NOMO-1 (cell line): ENCODE results near the gene OR10A2.
A peak's percentile ranks its signal among the peaks of the same experiment; 100 is the strongest.
"Not testable (repeated sequence)": the region's sequence is repeated elsewhere in the genome, so short reads cannot be mapped to it uniquely, and the experiment has no call there.

Source experiments
- DNase-seq, 2 experiments: peaks; one replicate each; lab custom pipeline; 2025; ENCODE audit not compliant: unreplicated experiment in 2 of 2; lab: John Stamatoyannopoulos, UW

The OR10A2 gene, protein sequence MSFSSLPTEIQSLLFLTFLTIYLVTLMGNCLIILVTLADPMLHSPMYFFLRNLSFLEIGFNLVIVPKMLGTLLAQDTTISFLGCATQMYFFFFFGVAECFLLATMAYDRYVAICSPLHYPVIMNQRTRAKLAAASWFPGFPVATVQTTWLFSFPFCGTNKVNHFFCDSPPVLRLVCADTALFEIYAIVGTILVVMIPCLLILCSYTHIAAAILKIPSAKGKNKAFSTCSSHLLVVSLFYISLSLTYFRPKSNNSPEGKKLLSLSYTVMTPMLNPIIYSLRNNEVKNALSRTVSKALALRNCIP

DNA sequence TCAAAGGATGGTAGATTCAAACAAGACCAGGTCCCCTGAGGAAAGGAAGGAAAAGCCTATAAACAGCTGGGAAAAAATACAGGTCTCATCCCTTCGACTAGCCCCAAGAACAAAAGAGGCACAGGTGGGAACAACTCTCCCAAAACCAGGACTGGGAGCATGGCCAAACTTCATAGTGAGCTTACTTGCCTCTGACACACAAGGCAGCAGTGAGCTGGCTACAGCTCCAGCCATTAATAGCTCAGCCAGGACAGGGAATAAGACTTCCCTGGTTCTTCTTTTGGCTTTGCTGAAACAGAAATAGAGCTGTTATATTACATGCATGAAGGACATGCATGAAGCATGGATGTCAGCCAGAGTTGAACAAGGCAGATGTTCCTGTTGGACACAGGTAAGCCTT lies at the start of gene OR10A2:
OR10A2 (plus strand) TSS at position 97 of the 400 bp plus-strand sequence. CDS start 6,698 bp downstream, outside the sequence.
- DNase-seq, result no peak

DNA sequence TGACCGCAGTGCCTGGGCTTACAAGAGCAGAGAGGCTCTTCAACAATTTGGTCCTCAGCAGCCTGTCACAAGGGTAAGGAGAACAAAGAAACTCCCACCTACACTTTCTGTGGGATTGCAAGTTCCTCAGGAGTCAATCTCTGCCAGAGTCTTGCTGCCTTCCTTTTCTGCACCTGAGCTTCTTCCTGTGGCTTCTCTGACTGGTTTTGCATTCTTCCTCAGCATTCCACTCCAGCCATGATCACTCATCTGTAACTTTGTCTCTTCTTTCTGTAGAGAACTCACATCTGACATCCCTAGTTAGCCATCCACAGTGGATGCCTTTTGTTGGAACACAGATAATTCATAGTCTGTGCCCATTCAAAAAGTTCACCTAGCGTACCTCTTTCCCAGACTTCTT lies 49.2 kb upstream of the OR10A2 start:
- no peak for DNase-seq

DNA sequence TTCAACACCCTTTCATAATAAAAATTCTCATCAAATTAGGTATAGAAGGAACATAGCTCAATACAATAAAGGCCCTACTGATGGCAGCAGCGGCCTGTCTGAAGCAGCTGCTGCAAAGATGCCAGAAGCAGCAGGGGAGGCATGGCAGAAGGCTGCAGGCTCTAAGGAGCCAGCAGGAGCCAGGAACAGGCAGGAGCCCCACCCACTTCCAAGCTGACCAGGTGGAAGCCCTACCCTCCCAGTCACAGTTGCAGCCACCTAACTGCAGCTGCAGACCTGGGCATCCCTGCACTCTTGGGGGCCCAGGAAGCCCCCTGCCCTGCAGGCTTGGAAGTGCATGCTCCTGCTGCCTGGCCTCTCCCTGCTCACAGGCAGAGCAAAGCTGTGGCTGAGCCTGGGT lies 45.2 kb upstream of the OR10A2 start:
- DNase-seq, result no peak

DNA sequence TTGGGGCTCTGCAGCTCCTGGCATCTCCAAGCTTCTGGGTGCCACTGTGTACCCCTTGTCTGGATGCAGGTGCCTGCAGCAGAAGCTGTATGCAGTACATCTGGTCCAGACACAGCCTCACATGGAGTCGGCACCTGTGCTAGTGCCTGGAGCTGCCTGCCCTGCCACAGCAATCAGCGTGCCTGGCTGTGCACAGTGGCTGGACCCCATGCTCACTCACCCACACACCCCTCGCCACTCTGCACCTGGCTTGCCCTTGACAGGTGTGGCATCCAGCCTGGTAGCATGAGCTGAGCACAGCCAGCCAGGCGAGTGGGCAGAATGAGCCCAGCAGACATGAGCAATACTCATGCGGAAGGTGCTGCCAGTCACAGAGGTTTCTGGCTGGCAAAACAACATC lies 43.9 kb upstream of the OR10A2 start:
- no peak for DNase-seq

DNA sequence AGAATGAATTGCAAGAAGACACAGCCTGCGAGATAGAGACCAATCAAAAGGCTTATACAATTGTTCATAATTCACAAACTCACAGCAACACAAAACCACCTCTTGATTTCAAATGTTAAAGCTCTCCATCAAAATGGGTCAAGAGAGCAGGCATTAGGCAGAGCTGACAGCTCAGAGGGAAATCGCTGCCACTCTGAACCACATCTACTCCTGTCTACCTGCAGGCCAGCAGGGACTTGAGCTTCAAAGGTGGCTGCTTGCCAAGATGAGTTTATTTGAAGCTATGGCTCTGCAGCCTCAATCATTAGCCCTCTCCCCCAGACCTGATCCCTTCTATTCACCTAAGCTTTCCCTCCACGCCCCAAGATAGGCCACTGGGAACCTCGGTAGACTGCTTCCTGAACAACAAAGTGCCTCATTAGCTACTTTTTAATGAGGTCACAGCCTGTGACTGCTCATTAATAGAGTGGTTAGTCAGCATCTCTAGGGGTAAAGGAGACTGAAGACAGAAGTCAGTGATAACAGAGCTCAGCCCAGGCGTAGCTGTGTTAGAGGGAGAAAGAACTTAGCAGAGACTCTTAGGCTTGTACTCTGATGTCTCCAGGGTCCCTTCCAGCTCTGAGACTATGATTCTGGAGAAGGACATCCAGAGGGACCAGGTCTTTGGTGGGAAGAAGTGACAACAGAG lies 38.6 kb upstream of the OR10A2 start:
- no peak for DNase-seq

DNA sequence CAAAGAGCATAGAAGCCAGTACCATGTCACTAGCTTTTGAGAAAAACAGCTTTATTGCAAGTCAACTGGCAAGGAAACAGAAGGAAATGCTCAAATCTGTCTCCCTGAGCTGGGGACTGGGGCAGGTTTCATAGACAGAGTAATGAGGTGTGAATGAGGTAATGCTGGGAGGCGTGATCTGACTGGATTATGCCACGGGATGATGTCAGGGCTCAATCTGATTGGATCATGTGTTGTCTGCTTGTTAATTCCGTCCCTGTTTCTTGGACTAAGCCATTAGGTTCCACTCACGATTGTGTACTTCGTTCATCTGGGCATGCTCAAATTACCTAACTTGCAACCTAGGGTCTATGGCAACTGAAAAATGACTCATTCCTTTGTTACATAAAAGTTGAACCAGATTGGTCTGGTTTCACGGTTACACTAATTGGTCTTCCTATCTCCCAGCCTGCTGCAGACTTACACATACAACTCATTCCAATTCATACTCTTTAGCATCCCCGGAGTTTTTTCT lies 37.6 kb upstream of the OR10A2 start:
- DNase-seq, result peak; percentile 6 to 25

DNA sequence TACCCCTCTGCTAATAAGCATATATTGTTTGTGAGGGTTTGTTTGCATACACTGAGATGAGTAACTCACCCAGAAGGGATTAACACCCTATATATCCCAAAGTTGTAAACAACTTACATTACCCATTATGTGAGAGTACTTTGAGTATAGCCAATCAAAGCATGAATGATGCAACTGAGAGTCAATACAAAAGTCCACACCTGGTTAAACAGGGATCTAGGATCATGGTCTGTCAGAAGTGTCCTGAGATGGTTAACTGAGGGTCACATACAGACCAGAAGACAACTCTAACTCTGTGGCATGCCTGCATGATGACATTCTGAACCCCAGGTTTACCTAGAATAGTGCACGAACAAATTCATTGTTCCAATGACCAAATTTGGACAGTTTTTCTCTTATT lies 34.8 kb upstream of the OR10A2 start:
- no peak for DNase-seq

DNA sequence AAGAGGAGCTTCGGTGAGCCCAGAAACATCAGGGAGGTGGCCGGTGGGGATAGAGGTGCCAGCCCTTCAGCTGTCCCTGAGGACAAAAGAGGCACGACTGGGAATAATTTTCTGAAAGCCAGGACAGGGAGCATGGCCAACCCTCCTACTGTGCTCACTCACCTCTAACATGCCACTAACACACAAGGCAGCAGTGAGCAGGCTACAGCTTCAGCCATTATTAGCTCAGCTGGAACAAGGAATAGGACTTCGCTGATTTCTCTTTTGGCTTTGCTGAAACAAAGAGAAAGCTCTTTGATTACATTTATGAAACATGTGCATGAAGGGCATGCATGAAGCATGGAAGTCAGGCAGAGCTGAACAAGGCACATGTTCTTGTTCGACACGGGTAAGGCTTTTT lies 29.5 kb upstream of the OR10A2 start:
- no peak for DNase-seq

DNA sequence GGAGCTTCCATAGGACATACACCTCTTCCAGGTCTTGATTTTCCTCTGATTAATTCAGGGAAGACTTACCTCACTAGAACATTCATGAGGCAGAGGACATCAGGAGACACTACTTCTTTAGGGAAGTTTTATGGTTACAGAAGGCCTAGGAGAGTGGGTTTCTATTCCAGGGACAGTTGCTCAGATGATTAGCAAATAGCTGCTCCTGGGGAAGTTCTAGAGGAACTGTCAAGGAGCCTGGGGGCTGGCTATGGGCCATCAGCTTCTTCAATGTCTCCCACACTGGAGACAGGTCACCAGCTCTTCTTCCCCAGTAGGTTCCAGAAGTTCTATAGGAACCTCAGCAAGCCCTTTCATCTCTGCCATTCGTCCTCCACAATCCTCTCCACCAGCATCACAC lies 28.8 kb upstream of the OR10A2 start:
- no peak for DNase-seq

DNA sequence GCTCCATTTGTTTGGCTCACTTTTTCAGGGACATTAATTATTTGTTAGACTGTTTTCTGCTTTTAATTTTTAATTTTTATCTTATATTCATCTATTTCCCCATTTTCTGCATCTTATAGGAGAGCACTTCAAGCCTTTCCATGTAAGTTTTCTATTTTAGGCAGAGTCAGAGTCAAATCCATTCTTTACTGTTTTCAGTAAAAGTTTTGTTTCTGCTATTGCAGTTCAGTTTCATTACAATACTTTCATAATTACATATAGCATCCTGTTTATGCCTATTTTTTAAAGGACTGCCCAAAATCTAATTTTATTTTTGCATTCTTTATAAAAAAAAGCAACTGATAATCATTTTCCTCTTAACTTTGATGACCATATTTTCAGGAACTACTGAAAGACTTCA lies 21.2 kb upstream of the OR10A2 start:
- no peak for DNase-seq

DNA sequence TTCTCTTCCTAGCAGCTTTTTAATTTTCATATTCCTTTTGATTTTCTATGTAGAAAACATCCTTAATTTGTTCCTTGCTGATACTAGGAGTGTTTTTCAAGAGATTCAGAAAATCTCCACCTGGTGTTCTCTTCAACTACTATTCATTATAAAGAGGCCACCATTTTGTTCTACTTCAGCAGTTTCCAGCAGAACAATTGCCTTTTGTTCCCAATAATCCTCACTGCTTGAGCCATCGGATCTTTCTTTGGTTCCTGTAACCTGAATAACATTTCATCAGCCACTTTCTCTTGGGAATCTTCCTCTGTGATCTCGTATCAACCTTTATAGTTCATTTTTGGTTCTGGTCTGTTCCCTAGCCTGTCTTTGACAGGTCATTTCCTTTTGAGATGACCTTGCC lies 19.2 kb upstream of the OR10A2 start:
- DNase-seq, result no peak

DNA sequence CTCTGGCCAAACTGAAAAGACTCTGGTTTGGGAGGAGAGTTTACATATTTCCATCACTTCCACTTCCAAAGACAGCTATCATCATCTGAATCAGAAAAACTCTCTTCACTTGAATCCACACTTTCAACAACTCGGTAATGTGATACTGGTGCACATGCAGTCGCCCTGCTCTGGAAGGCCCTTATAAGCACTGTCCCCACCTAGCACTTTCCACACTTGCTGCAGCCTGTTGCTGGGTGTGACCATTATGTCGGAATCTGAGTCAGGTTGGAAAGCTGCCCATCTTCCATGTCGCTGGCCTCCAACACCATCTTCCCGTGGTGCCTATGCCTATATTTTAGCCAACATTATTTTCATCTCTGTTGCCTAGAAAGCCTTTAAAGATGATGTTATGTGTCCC lies 18.5 kb upstream of the OR10A2 start:
- DNase-seq, result no peak

DNA sequence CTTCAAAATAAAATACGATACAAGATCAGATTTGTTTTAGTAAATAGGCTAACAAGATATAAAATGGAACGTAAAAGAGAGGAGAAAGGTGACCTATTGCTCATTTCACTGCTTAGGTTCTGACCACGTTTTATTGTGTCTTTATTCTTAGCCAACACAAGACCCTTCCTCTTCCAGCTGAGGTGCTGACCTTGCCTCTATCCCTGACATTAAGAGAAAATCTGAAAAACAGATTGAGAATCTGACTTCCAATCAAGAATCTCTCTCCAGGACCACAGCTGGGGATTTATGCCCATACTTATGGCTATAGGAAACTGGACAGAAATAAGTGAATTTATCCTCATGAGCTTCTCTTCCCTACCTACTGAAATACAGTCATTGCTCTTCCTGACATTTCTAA lies 17.5 kb upstream of the OR10A2 start, which contains the start of gene OR10A5:
OR10A5 (plus strand) TSS at position 301 of the 400 bp plus-strand sequence; CDS start at position 301, 0 bp downstream.
- DNase-seq, result no peak

DNA sequence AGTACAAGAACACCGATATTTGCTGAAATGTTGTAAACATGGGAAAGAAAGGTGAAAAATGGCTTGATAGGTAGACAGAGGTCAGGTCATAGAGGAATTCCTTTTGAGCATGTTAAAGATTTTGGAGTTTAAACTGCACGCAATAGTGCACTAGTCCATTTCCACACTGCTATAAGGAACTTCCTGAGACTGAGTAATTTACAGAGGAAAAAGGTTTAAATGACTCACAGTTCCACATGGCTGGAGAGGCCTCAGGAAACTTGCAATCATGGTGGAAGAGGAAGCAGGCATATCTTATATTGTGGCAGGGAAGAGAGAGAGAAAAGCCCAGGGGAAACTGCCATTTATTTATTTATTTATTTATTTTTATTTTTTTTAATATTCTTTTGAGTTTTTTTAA lies 12.3 kb upstream of the OR10A2 start:
- DNase-seq, result no peak

DNA sequence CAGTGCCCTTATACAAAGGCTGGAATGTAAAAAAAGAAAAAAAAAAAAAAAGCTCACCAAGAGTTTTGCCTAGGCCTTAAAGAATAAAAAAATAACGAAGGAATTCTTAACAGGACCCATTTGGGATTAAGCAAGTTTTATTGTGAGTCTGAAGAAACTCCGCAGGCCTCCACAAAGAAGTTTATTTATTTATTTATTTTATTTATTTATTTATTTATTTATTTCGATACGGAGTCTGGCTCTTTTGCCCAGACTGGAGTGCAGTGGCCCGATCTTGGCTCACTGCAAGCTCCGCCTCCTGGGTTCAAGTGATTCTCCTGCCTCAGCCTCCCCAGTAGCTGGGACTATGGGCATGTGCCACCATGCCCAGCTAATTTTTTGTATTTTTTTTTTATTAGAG lies 8.1 kb upstream of the OR10A2 start:
- DNase-seq, result not testable (repeated sequence)

DNA sequence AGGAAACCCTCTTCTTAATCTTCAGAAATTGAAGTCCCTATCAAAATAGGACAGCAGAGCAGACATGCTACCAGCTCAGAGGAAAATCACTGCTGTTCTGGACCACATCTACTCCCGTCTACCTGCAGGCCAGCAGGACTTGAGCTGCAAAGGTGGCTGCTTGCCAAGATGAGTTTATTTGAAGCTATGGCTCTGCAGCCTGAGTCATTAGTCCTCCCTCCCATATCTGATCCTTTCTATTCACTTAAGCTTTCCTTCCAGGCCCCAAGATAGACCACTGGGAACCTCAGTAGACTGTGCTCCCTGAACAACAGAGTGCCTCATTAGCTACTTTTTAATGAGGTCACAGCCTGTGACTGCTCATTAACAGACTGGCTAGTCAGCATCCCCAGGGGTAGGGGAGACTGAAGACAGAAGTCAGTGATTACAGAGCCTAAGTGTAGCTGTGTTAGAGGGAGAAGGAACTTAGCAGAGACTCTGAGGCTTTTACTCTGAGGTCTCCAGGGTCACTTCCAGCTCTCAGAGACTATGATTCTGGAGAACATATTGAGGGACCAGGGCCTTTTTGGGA lies 6.8 kb upstream of the OR10A2 start:
- DNase-seq, result no peak

DNA sequence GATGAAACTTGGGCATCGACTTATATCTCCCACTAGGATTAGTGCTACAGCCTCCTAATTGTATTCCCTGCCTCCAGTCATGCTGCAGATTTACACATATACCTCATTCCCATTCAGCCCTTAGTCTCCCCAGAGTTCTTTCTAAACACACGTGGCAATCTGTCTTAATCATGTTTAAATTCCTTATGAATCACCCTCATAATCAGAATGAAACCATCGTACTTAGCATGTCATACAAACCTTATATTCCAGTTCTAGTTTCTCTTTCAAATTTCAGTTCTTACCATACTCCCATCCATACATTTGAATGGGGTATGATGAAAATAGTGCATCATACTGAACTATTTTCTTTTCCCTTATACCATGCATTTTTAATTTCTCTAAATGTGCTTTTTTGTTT lies 6.0 kb upstream of the OR10A2 start:
- no peak for DNase-seq

DNA sequence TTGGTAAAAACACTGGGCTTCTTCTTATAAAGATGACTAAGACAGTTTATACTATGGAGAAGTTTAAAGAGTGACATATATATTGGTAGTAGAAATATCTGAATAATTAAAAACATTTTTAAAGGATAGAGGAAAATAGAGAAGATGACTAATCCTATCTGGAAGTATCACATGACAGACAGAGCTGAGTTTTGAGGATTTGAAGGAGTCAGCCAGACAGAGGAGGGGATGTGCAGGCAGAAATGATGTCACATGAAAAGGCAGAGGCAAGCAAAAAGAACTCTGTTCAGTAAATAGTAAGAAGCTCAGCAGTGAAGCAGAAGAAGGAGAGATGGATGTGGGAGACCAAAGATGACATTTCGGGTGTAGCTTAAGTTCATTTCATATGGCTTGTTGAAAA lies 1.6 kb downstream of the OR10A2 start:
- DNase-seq, result no peak

DNA sequence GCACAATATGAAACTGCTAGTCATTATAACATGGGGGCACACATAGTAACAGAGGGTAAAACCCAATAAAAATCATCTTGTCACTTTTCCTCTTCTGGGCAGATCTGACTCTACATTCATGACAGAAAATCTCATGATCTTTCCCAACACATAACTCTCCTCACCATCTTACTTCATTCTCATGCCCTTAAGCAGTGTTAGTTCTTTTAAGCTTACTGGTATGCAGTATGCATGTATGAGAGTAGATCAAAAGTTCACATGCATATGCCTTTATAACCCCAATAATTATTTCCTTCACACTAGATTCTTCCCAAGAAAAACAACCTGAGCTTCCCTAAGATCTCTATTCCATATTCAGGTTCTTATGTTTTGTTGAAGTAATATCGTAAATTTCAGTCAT lies 8.4 kb downstream of the OR10A2 start:
- DNase-seq, result no peak

DNA sequence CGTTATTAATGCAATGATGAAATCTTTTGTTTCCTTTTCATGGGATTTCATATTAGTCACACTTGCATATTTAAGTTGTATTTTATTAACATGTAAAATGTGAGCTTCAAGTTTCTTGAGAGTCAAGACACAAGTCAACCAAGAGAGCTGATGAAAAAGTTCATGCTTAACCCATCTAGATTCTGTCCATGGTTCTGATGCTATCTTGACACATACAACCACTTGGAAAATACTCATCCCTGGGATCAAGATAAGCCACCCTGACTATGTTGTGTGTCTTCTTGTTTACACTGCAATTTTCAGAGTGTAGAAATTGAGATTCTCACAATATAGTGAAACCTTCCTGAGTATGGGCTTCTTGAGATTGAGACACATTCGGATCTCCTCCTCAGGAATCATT lies 12.9 kb downstream of the OR10A2 start:
- DNase-seq, result no peak

DNA sequence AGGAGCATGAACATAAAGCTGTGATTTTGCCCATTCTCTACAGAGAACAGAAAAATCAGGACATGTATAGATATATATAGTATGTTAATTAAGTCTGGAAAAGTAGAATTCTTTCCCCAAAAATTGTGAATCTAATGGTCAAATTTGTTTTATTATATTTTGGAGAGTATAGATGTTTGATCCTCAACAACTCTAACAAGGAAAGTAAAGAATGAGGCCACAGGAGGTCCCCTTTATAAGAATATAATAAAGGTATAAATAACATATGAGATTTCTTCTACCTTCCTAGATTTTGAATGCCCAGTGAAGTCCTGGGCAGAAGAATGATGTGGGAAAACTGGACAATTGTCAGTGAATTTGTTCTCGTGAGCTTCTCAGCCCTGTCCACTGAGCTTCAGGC lies 13.5 kb downstream of the OR10A2 start, which contains the start of gene OR10A4:
OR10A4 (plus strand) TSS at position 301 of the 400 bp plus-strand sequence; CDS start at position 324, 23 bp downstream.
- no peak for DNase-seq

DNA sequence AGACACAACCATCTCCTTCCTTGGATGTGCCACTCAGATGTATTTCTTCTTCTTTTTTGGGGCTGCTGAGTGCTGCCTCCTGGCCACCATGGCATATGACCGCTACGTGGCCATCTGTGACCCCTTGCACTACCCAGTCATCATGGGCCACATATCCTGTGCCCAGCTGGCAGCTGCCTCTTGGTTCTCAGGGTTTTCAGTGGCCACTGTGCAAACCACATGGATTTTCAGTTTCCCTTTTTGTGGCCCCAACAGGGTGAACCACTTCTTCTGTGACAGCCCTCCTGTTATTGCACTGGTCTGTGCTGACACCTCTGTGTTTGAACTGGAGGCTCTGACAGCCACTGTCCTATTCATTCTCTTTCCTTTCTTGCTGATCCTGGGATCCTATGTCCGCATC lies 14.1 kb downstream of the OR10A2 start:
- DNase-seq, result no peak
